HG02588 (cell line): ENCODE data around the gene ANGPTL2.

Experiments used
- ATAC-seq: cut with Tn5 transposase; IDR thresholded peaks from one replicate; pipeline ENCODE4 v1.9.1; 2021; ENCODE audit warnings: mild to moderate bottlenecking, moderate library complexity; ENCODE audit not compliant: unreplicated experiment

Gene ANGPTL2

GRCh38 chr9:127099664-127100063, 22.8 kb downstream of the ANGPTL2 start:
- ATAC-seq = no peak

GRCh38 chr9:127098916-127099553, 23.4 kb downstream of the ANGPTL2 start:
- ATAC-seq = no peak

- no peak for ATAC-seq
Observed at GRCh38 chr9:127097683-127098082, 24.8 kb downstream of the ANGPTL2 start.

- no peak for ATAC-seq
Observed at GRCh38 chr9:127096208-127096607, 26.2 kb downstream of the ANGPTL2 start.

GRCh38 chr9:127095411-127095810, 27.0 kb downstream of the ANGPTL2 start:
- ATAC-seq = no peak

- no peak for ATAC-seq
Observed at GRCh38 chr9:127093319-127094020, 29.0 kb downstream of the ANGPTL2 start.

GRCh38 chr9:127092041-127092608, 30.3 kb downstream of the ANGPTL2 start:
- no peak for ATAC-seq

GRCh38 chr9:127091526-127091925, 30.9 kb downstream of the ANGPTL2 start:
- no peak for ATAC-seq

- no peak for ATAC-seq
Observed at GRCh38 chr9:127090341-127090985, 32.0 kb downstream of the ANGPTL2 start.

- no peak for ATAC-seq
Observed at GRCh38 chr9:127089631-127090081, 32.8 kb downstream of the ANGPTL2 start.

GRCh38 chr9:127088724-127089615, 33.5 kb downstream of the ANGPTL2 start:
- no peak for ATAC-seq

- ATAC-seq = no peak
Observed at GRCh38 chr9:127087836-127088235, 34.6 kb downstream of the ANGPTL2 start.

GRCh38 chr9:127087411-127087810, 35.0 kb downstream of the ANGPTL2 start:
- no peak for ATAC-seq

GRCh38 chr9:127086771-127087170, 35.7 kb downstream of the ANGPTL2 start:
- ATAC-seq = no peak

GRCh38 chr9:127085186-127085585, 37.2 kb downstream of the ANGPTL2 start:
- no peak for ATAC-seq

GRCh38 chr9:127084076-127085039, 38.1 kb downstream of the ANGPTL2 start:
- ATAC-seq = no peak

- no peak for ATAC-seq
Observed at GRCh38 chr9:127083138-127083980, 39.1 kb downstream of the ANGPTL2 start.
